Calu3 (cell line): Measurements from ENCODE around the gene FURIN. TPM values are rescaled to one million over a fixed set of nuclear protein-coding genes. Genes with fewer than 3 reads are reported as not detected.

Source experiments
- BruUV-seq: library from RNA; stranded (reverse); fragments of 400-500 nt; replicated peaks from 2 replicates; lab custom pipeline; 2021; lab: Mats Ljungman, UMichigan
- CTCF ChIA-PET: fragments of 300-600 bp; sonication (Branson Sonifier 250); formaldehyde crosslinking; loops from one replicate; lab custom pipeline; 2022; ENCODE audit warnings: antibody characterized with exemption; lab: Charles Lee
- DNase-seq: peaks from one replicate; pipeline ENCODE4 v3.0.0; 2022
- H3K27ac Mint-ChIP-seq: one replicate; pipeline ENCODE4 v1.8.0; 2022; ENCODE audit warnings: mixed read lengths; ENCODE audit not compliant: unreplicated experiment
- H3K27me3 Mint-ChIP-seq: one replicate; pipeline ENCODE4 v1.8.0; 2022; ENCODE audit warnings: mixed read lengths; ENCODE audit not compliant: unreplicated experiment
- H3K36me3 Mint-ChIP-seq: one replicate; pipeline ENCODE4 v1.8.0; 2022; ENCODE audit warnings: mild to moderate bottlenecking, moderate library complexity, mixed read lengths; ENCODE audit not compliant: insufficient read depth, unreplicated experiment
- H3K4me1 Mint-ChIP-seq: one replicate; pipeline ENCODE4 v1.8.0; 2022; ENCODE audit warnings: mild to moderate bottlenecking, low read depth, mixed read lengths; ENCODE audit not compliant: unreplicated experiment
- H3K4me3 Mint-ChIP-seq: one replicate; pipeline ENCODE4 v1.8.0; 2022; ENCODE audit warnings: mild to moderate bottlenecking, low read depth, moderate library complexity, mixed read lengths; ENCODE audit not compliant: unreplicated experiment
- H3K9me3 Mint-ChIP-seq: one replicate; pipeline ENCODE4 v1.8.0; 2022; ENCODE audit warnings: low read depth, mixed read lengths; ENCODE audit not compliant: unreplicated experiment
- CTCF ChIP-seq: fragments of 200-600 bp; IDR thresholded peaks from one replicate; pipeline ENCODE4 v1.8.0; 2022; ENCODE audit warnings: antibody characterized with exemption; ENCODE audit not compliant: unreplicated experiment
- intact Hi-C: fragments of 100-400 bp; cut with micrococcal nuclease; formaldehyde crosslinking; loops from one replicate; pipeline ENCODE4 v1.10.0; 2022; ENCODE audit not compliant: unreplicated experiment
- total RNA-seq: library from RNA; stranded (reverse); gene quantifications from 2 replicates; pipeline ENCODE4 v1.2.3, GENCODE V29; 2022

The FURIN gene
- total RNA-seq, 1 experiment from 2014 or later = 76.6 TPM

GRCh38 chr15:90892023-90892422 is 23.6 kb downstream of the FURIN start:
- intact Hi-C loops = no loop called here
- no peaks in the 10 kb centered on the region for H3K9me3 Mint-ChIP-seq
- TF ChIP-seq CTCF = no peak
- no peak overlapping the region for H3K27ac Mint-ChIP-seq
- CTCF ChIA-PET = no interaction called here
- peaks cover 41% of the 10 kb centered on the region for H3K27me3 Mint-ChIP-seq
- no TSS peak for BruUV-seq
- no peaks in the 10 kb centered on the region for H3K4me1 Mint-ChIP-seq
- no peak overlapping the region for H3K4me3 Mint-ChIP-seq
- no peaks in the 10 kb centered on the region for H3K36me3 Mint-ChIP-seq
- DNase-seq = no peak

GRCh38 chr15:90892498-90893174 is 24.2 kb downstream of the FURIN start:
- Mint-ChIP-seq H3K27me3 (peaks cover 41% of the 10 kb centered on the region), H3K9me3 (no peaks in the 10 kb centered on the region), H3K36me3 (no peaks in the 10 kb centered on the region), H3K27ac (no peak overlapping the region), H3K4me3 (no peak overlapping the region), H3K4me1 (no peaks in the 10 kb centered on the region)
- peak; percentile 25 for TF ChIP-seq CTCF
- intact Hi-C loops = no loop called here
- CTCF ChIA-PET = no interaction called here
- no TSS peak for BruUV-seq
- DNase-seq = no peak

- no TSS peak for BruUV-seq
- intact Hi-C loops = no loop called here
- H3K27ac Mint-ChIP-seq = no peak overlapping the region
Measured at GRCh38 chr15:90893175-90894090, 25.0 kb downstream of the FURIN start.

More at GRCh38 chr15:90893175-90894090, 25.0 kb downstream of the FURIN start:
- Mint-ChIP-seq H3K9me3 (no peaks in the 10 kb centered on the region), H3K27me3 (peaks cover 42% of the 10 kb centered on the region), H3K36me3 (no peaks in the 10 kb centered on the region), H3K4me3 (no peak overlapping the region), H3K4me1 (no peaks in the 10 kb centered on the region)
- DNase-seq = no peak
- CTCF ChIA-PET = no interaction called here
- no peak for TF ChIP-seq CTCF
